ENCODE results near the gene GDI2. TPM values are rescaled to one million over a fixed set of nuclear protein-coding genes. Genes with fewer than 3 reads are reported as not detected.

GDI2 gene
- total and polyA plus RNA-seq, 2 of the 13 experiments (the other 11 are each of a cell fraction or from before 2014, with no cell fraction given): 153 to 477 TPM

GRCh38 chr10:5814110-5815107, 1.2 kb upstream of the GDI2 start (continued):
- TF ChIP-seq NPAS2 (CRISPR knock-in tag; IDR thresholded peaks at IDR 0.05; ENCODE audit: borderline replicate concordance): no peak
- no peak for TF ChIP-seq ASH2L (IDR thresholded peaks at IDR 0.05; ENCODE audit: insufficient read length, low read depth, low read length)
- TF ChIP-seq RFXANK (CRISPR knock-in tag; IDR thresholded peaks at IDR 0.05): no peak
- TF ChIP-seq ZNF792 (CRISPR knock-in tag; IDR thresholded peaks at IDR 0.05): no peak
- TF ChIP-seq ZNF784 (CRISPR knock-in tag; IDR thresholded peaks at IDR 0.05; ENCODE audit: borderline replicate concordance): no peak
- TF ChIP-seq NFE2 (CRISPR knock-in tag; IDR thresholded peaks at IDR 0.05): no peak
- no peak for TF ChIP-seq ZNF839 (CRISPR knock-in tag; IDR thresholded peaks at IDR 0.05; ENCODE audit: borderline replicate concordance)
- TF ChIP-seq, protein P1, sequence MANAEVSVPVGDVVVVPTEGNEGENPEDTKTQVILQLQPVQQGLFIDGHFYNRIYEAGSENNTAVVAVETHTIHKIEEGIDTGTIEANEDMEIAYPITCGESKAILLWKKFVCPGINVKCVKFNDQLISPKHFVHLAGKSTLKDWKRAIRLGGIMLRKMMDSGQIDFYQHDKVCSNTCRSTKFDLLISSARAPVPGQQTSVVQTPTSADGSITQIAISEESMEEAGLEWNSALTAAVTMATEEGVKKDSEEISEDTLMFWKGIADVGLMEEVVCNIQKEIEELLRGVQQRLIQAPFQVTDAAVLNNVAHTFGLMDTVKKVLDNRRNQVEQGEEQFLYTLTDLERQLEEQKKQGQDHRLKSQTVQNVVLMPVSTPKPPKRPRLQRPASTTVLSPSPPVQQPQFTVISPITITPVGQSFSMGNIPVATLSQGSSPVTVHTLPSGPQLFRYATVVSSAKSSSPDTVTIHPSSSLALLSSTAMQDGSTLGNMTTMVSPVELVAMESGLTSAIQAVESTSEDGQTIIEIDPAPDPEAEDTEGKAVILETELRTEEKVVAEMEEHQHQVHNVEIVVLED (CRISPR knock-in tag; IDR thresholded peaks at IDR 0.05; ENCODE audit: borderline replicate concordance): no peak
- 0 out of 2 replicates have a peak, but pooled peaks have one; percentile 17 for TF ChIP-seq ZNF30 (CRISPR knock-in tag; IDR thresholded peaks at IDR 0.05)
- no peak for TF ChIP-seq ZNF235 (CRISPR knock-in tag; IDR thresholded peaks at IDR 0.05; ENCODE audit: borderline replicate concordance)
- TF ChIP-seq ZNF253 (CRISPR knock-in tag; IDR thresholded peaks at IDR 0.05; ENCODE audit: borderline replicate concordance): no peak
- TF ChIP-seq ZBTB43 (CRISPR knock-in tag; conservative IDR thresholded peaks at IDR 0.05): no peak
- no peak for TF ChIP-seq GPN1 (CRISPR knock-in tag; IDR thresholded peaks at IDR 0.05; ENCODE audit: borderline replicate concordance)
- TF ChIP-seq SP5 (CRISPR knock-in tag; IDR thresholded peaks at IDR 0.05; ENCODE audit: borderline replicate concordance, low read depth): no peak
- 0 out of 2 replicates have a peak, but pooled peaks have one; percentile 6 for TF ChIP-seq MTF2 (CRISPR knock-in tag; IDR thresholded peaks at IDR 0.05; ENCODE audit: borderline replicate concordance)
- TF ChIP-seq EP300 (IDR thresholded peaks at IDR 0.05; ENCODE audit: low read depth in 2 of 2, low read length in 2 of 2): no peak
- TF ChIP-seq EP300 (CRISPR knock-in tag; IDR thresholded peaks at IDR 0.05; ENCODE audit: borderline replicate concordance): no peak
- no peak for TF ChIP-seq ZNF761 (CRISPR knock-in tag; conservative IDR thresholded peaks at IDR 0.05)
- no peak for TF ChIP-seq HNRNPUL1 (IDR thresholded peaks at IDR 0.05; ENCODE audit: low read depth, low read length)
- TF ChIP-seq, protein P2, sequence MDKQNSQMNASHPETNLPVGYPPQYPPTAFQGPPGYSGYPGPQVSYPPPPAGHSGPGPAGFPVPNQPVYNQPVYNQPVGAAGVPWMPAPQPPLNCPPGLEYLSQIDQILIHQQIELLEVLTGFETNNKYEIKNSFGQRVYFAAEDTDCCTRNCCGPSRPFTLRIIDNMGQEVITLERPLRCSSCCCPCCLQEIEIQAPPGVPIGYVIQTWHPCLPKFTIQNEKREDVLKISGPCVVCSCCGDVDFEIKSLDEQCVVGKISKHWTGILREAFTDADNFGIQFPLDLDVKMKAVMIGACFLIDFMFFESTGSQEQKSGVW (CRISPR knock-in tag; IDR thresholded peaks at IDR 0.05; ENCODE audit: borderline replicate concordance): no peak
- TF ChIP-seq ZNF749 (CRISPR knock-in tag; IDR thresholded peaks at IDR 0.05; ENCODE audit: borderline replicate concordance): no peak
- no peak for TF ChIP-seq CAMTA2 (CRISPR knock-in tag; IDR thresholded peaks at IDR 0.05; ENCODE audit: borderline replicate concordance)
